Measurements from ENCODE around the gene DAZ2.
"Not testable (repeated sequence)": the region's sequence is repeated elsewhere in the genome, so short reads cannot be mapped to it uniquely, and the experiment has no call there.

DAZ2 gene, protein sequence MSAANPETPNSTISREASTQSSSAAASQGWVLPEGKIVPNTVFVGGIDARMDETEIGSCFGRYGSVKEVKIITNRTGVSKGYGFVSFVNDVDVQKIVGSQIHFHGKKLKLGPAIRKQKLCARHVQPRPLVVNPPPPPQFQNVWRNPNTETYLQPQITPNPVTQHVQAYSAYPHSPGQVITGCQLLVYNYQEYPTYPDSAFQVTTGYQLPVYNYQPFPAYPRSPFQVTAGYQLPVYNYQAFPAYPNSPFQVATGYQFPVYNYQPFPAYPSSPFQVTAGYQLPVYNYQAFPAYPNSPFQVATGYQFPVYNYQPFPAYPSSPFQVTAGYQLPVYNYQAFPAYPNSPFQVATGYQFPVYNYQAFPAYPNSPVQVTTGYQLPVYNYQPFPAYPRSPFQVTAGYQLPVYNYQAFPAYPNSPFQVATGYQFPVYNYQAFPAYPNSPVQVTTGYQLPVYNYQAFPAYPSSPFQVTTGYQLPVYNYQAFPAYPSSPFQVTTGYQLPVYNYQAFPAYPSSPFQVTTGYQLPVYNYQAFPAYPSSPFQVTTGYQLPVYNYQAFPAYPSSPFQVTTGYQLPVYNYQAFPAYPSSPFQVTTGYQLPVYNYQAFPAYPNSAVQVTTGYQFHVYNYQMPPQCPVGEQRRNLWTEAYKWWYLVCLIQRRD

DNA sequence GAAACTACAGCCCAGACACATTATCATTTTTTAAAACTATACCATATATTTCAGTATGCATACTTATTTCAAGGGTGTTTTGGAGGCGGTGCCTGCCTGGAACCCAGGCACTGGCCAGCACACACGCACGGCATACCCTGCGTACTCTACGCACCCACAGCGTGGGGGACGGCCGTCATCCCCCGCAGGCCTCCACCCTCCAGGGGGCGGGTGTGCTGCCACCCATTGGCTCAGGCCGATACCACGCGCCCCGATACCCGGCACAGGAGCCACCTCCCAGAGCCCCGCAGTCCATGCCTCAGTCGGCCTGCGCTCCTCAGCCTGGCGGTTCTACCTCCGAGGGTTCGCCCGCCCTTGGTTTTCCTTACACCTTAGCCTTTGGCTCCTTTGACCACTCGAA lies at the start of gene DAZ2:
Gene DAZ2, plus strand, starts transcription at position 301 of the 400 bp plus-strand sequence. CDS start 208 bp downstream, outside the sequence.
- DNase-seq, result not testable (repeated sequence)

DNA sequence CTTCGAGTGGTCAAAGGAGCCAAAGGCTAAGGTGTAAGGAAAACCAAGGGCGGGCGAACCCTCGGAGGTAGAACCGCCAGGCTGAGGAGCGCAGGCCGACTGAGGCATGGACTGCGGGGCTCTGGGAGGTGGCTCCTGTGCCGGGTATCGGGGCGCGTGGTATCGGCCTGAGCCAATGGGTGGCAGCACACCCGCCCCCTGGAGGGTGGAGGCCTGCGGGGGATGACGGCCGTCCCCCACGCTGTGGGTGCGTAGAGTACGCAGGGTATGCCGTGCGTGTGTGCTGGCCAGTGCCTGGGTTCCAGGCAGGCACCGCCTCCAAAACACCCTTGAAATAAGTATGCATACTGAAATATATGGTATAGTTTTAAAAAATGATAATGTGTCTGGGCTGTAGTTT lies 20.4 kb upstream of the DAZ2 start, which contains the start of gene DAZ1:
Gene DAZ1, minus strand, starts transcription at position 101 of the 400 bp plus-strand sequence. CDS start 208 bp downstream, outside the sequence.
- not testable (repeated sequence) for DNase-seq

DNA sequence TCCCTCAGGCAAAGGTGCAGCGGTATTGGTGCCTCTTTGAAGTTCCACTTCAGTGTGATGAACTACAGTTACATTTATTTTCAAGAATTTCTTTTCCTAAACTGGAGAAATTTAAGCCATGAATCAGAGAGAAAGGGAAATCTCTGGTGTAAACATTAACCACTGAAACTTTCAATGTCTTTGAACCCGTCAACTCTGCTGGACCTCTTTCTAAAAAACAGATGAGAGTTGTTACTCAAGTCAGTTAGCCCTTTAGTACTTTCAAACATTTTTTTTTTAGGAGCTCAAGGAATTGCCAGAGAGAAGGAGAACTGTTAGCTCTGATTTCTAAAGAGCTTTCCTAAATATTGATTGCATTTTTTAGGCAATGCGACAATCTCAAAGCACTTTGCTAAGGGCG lies 11.9 kb upstream of the DAZ2 start:
- DNase-seq, result not testable (repeated sequence)

DNA sequence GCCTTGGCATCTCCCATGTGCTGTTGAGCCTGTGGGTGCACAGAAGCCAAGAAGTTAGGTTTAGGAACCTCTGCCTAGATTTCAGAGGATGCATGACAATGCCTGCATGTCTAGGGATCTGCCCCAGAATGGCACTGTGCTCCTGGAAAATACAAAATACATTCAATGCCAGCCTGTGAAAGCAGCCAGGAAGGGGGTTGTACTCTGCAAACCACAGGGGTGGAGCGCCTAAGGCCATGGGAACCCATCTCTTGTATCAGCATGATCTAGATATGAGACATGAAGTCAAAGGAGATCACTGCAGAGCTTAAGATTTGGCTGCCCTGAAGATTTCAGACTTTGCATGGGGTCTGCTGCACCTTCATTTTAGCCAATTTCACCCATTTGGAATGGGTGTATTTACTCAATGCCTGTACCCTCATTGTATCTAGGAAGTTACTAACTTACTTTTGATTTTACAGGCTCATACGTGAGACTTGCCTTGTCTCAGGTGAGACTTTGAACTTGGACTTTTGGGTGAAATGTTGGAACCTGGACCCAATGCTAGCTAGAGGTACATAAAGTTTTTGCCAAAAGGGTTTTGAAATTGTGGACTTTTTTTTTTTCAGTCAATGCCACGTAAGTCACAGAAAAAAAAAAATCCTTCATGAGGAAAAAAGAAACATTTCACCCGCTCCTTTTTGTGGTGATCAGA lies 9.4 kb upstream of the DAZ2 start:
- DNase-seq, result not testable (repeated sequence)

DNA sequence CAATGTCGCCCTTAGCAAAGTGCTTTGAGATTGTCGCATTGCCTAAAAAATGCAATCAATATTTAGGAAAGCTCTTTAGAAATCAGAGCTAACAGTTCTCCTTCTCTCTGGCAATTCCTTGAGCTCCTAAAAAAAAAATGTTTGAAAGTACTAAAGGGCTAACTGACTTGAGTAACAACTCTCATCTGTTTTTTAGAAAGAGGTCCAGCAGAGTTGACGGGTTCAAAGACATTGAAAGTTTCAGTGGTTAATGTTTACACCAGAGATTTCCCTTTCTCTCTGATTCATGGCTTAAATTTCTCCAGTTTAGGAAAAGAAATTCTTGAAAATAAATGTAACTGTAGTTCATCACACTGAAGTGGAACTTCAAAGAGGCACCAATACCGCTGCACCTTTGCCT lies 8.7 kb upstream of the DAZ2 start:
- not testable (repeated sequence) for DNase-seq

Data from stimulated activated CD4-positive, alpha-beta T cell treated with anti-CD3 and anti-CD28 coated beads, Interleukin-15, amount 100 ng/mL, for 24 hours (primary cell).